Peyer's patch (tissue), 4 donors: Measurements from ENCODE around the gene LRRK1. TPM values are rescaled to one million over a fixed set of nuclear protein-coding genes. Genes with fewer than 3 reads are reported as not detected.

Experiments used
- DNase-seq, 3 donors: peaks; one replicate each; pipeline ENCODE4 v3.0.0-alpha.2; 2017 to 2019
- H3K27ac ChIP-seq, 4 donors: fragments of 200-600 bp; sonication (generic); one replicate each; pipeline ENCODE4 v1.5.1; 2016 to 2019
- H3K27me3 ChIP-seq, 2 donors: fragments of 200-600 bp; sonication (generic); one replicate each; pipeline ENCODE4 v1.5.1; 2019
- H3K36me3 ChIP-seq, 3 donors: fragments of 200-600 bp; sonication (generic); one replicate each; pipeline ENCODE4 v1.5.1; 2016 to 2019
- H3K4me1 ChIP-seq, 4 donors: fragments of 200-600 bp; sonication (generic); one replicate each; pipeline ENCODE4 v1.5.1; 2016 to 2019
- H3K4me3 ChIP-seq, 4 donors: fragments of 200-600 bp; sonication (generic); 1 replicate in 3 of 4; 2 replicates in 1 of 4; pipeline ENCODE4 v1.5.1; 2016 to 2019; ENCODE audit warnings: mild to moderate bottlenecking in 1 of 4
- H3K9me3 ChIP-seq, 4 donors: fragments of 200-600 bp; sonication (generic); one replicate each; pipeline ENCODE4 v1.5.1; 2016 to 2019; ENCODE audit warnings: mild to moderate bottlenecking in 1 of 4
- POLR2A ChIP-seq, 2 donors: fragments of 450-650 bp; IDR thresholded peaks; one replicate each; pipeline ENCODE4 v1.5.1; 2017; ENCODE audit warnings: antibody characterized with exemption in 2 of 2, mild to moderate bottlenecking in 2 of 2, moderate library complexity in 2 of 2
- total RNA-seq, 4 donors: library from RNA; depleted of rRNA; stranded (reverse); fragments of >200 nt; gene quantifications; one replicate each; pipeline ENCODE4 v1.1.0, GENCODE V29; 2016
- TF ChIP-seq, protein P1 (sequence below), 6 experiments: fragments of 450-650 bp in 4 of 6; fragments of 200-600 bp in 2 of 6; sonication (generic) in 1 of 6; IDR thresholded peaks; one replicate each; pipeline ENCODE4 v1.5.1; 2017 to 2019; ENCODE audit warnings: antibody characterized with exemption in 6 of 6, mild to moderate bottlenecking in 3 of 6, moderate library complexity in 1 of 6

LRRK1 gene
- total RNA-seq, 4 donors from 2014 or later: 49.2 to 66.0 (median 55.5) TPM

DNA sequence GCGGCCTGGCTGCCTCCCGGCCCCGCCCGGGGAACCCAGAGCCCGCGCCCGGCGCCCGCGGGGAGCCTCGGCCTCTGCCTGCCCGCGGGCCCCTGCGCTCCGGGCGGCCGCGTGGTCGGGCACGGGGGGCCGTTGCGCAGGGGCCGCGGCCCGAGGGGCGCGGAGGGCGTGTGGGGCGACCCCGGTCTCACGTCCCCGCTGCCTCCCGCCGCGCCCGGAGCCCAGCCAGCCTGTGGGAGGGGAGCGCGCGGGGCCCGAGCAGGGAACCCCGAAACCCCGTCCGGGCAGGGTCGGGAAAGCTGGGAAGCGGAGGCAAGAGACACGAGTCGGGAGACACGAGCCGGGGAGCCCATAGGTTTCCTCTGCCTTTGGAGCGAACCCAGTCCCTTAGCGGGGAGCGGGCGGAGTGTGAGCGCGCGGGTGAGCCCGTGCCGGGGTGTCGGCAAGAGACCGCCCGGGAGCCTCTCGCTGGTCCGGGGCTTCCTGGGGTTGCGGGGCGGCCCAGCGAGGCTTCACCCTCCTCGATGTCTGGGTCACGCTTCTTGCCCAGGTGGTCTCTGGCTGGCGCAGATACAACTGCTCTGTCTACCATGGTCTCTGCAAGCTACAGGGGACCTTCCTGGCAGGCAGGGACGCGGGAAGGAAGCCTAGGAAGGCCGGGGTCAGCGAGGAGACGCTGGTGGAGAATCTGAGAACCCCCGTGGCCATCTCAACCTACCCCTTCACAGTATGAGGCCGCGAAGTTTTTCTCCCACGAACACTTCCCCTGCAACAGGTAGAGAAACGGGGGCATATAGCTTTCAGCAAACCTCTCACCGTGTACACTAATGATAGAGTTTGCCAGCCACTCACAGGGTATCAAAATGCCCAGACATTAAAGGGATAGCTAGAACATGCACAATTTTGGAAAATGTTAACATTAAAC is 586 bp downstream of the LRRK1 start:
- H3K27me3 ChIP-seq: no peaks in the 10 kb centered on the region
- H3K36me3 ChIP-seq: peaks cover 0 to 4% (median 0%) of the 10 kb centered on the region in 3 donors
- no peak for TF ChIP-seq POLR2A (IDR thresholded peaks at IDR 0.05)
- TF ChIP-seq, protein P1, sequence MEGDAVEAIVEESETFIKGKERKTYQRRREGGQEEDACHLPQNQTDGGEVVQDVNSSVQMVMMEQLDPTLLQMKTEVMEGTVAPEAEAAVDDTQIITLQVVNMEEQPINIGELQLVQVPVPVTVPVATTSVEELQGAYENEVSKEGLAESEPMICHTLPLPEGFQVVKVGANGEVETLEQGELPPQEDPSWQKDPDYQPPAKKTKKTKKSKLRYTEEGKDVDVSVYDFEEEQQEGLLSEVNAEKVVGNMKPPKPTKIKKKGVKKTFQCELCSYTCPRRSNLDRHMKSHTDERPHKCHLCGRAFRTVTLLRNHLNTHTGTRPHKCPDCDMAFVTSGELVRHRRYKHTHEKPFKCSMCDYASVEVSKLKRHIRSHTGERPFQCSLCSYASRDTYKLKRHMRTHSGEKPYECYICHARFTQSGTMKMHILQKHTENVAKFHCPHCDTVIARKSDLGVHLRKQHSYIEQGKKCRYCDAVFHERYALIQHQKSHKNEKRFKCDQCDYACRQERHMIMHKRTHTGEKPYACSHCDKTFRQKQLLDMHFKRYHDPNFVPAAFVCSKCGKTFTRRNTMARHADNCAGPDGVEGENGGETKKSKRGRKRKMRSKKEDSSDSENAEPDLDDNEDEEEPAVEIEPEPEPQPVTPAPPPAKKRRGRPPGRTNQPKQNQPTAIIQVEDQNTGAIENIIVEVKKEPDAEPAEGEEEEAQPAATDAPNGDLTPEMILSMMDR (IDR thresholded peaks at IDR 0.05): peak in 1 of 6 experiments; percentile 17
- peaks cover 0 to 30% (median 12%) of the 10 kb centered on the region in 4 donors for H3K4me1 ChIP-seq
- H3K9me3 ChIP-seq: no peaks in the 10 kb centered on the region
- H3K27ac ChIP-seq: peak overlapping the region; percentile 71 to 88 (median 74)
- peak overlapping the region; percentile 56 to 91 (median 80) for H3K4me3 ChIP-seq
- peak; percentile 31 to 74 (median 62) for DNase-seq

DNA sequence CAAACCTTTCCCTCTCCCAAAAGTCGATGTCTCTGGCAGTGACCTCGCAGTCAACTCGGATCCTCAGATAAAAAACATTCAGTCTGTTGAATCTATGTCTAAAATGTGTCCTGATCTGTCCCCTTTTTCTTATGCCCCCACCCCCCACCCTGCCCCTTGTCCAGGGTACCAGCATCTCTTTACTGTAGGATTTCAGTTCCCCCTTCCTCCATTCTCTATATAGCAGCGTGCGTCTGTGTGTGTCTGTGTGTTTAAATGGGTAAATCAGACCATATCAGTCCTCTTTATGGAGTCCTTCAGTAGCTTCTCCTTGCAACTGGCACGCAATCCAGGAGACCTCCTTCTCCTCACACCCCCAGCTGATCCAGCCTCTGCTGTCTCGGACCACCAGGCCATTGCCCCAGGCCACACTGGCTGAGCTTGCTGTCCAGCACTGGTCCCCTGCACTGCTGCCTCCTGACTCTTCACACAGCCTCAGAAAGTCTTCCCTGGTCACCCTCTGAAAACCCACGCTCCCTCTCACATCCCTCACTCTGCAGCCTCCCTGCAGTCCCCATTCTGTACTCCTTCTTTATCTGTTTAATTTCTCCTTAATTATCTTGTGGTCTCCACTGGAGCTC is 1.5 kb downstream of the LRRK1 start:
- Histone ChIP-seq H3K27ac (peak overlapping the region in 2 of 4 donors; percentile 77 to 88), H3K9me3 (no peaks in the 10 kb centered on the region), H3K36me3 (peaks cover 0 to 4% (median 0%) of the 10 kb centered on the region in 3 donors), H3K4me3 (peak overlapping the region in 3 of 4 donors; percentile 78 to 91 (median 82)), H3K4me1 (peaks cover 3 to 36% (median 12%) of the 10 kb centered on the region in 4 donors), H3K27me3 (no peaks in the 10 kb centered on the region)
- no peak for TF ChIP-seq POLR2A (IDR thresholded peaks at IDR 0.05)
- TF ChIP-seq, protein P1 (IDR thresholded peaks at IDR 0.05): no peak
- no peak for DNase-seq

DNA sequence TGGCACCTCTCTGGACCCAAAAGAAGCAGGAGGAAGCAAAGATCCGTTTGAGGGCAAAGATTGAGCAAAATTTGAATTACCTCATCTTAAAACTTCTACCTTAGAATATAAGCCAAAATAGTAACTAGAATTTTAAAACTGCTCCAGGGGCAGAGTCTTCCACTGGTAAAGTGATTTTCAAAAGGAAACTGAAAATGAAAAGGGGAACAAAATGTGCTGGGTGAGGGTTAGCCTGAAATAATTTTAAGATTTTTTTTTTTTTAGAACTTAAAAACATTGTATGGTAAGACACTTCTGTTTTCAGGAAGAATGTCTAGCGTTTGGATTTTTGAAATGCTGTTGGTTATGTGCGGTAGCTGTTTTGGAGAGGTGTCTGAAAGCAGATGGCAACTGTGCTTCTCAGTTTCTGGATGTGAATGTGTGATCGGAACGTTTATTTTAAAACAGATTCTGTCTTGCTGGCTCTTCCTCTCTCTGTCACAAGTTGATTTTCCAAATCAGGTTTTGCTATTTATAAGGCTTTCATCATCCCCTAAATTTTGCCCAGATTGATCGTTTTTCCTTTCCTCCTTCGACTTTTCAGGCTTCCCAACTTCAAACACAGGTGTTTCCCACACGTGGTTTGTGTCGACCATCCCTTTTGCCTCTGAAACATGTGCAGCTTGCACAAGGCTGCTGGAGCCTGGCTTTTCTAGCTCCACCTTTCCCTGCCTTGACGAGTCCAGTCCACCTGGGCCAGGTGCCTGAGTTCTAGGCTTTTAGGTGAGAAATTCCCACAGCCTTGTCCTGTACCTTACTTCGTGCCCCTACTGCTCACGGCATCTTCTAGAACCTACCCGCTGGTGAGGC is 3.3 kb downstream of the LRRK1 start:
- Histone ChIP-seq H3K27me3 (no peaks in the 10 kb centered on the region), H3K27ac (peak overlapping the region; percentile 39 to 88 (median 58)), H3K4me3 (peak overlapping the region in 1 of 4 donors; percentile 14), H3K4me1 (peaks cover 3 to 39% (median 12%) of the 10 kb centered on the region in 4 donors), H3K9me3 (no peaks in the 10 kb centered on the region), H3K36me3 (peaks cover 0 to 4% (median 0%) of the 10 kb centered on the region in 3 donors)
- DNase-seq: no peak
- TF ChIP-seq POLR2A (IDR thresholded peaks at IDR 0.05): no peak
- TF ChIP-seq, protein P1 (IDR thresholded peaks at IDR 0.05): no peak

DNA sequence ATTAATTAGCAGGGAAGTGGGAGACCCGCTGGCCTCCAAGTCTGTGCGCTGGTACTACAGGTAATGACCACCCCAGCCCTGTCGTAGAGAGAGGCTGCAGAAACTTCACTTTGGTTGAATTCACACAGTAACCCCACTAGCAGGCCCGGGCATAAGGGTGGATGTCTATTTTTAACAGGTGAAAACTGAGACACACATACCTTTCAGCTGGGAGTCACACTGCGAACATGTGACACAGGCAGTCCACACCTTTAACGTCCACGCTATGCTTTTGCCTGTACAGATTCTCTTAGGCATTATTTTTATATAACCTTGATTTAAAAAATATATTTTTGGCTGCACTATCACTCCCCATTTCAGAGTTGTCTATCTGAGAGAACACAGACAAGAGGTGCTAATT is 3.9 kb downstream of the LRRK1 start:
- H3K27ac ChIP-seq: peak overlapping the region; percentile 34 to 88 (median 58)

More for the DNA sequence above, 3.9 kb downstream of the LRRK1 start:
- TF ChIP-seq, protein P1 (IDR thresholded peaks at IDR 0.05): no peak
- TF ChIP-seq POLR2A (IDR thresholded peaks at IDR 0.05): no peak
- no peak for DNase-seq
- no peak overlapping the region for H3K4me3 ChIP-seq
- H3K9me3 ChIP-seq: no peaks in the 10 kb centered on the region
- H3K4me1 ChIP-seq: peaks cover 3 to 35% (median 12%) of the 10 kb centered on the region in 4 donors
- H3K36me3 ChIP-seq: peaks cover 0 to 7% (median 0%) of the 10 kb centered on the region in 3 donors
- no peaks in the 10 kb centered on the region for H3K27me3 ChIP-seq
